ENCODE results near the gene TWNK. TPM values are rescaled to one million over a fixed set of nuclear protein-coding genes. Genes with fewer than 3 reads are reported as not detected.

TWNK gene
- total RNA-seq, 1 experiment from 2014 or later: 28.2 TPM

GRCh38 chr10:101003639-101004206, 16.4 kb downstream of the TWNK start:
- DNase-seq (ENCODE audit: low spot score) (no peak), ATAC-seq (no peak)
- H3K4me1 Mint-ChIP-seq: peaks cover 16% of the 10 kb centered on the region
- peaks cover 13% of the 10 kb centered on the region for H3K36me3 Mint-ChIP-seq
- ChIA-PET CTCF (interaction anchor here (1.0 to 13.4 kb wide), 7 partner anchors 5 to 69 kb away, joined by 3 to 277 read pairs (median 4); partner anchors contain the start of gene SEMA4G), POLR2A (no interaction called here)
- no peak overlapping the region for H3K27ac Mint-ChIP-seq
- no peak overlapping the region for H3K4me3 Mint-ChIP-seq
- H3K9me3 Mint-ChIP-seq: no peaks in the 10 kb centered on the region
- TF ChIP-seq, protein P1, sequence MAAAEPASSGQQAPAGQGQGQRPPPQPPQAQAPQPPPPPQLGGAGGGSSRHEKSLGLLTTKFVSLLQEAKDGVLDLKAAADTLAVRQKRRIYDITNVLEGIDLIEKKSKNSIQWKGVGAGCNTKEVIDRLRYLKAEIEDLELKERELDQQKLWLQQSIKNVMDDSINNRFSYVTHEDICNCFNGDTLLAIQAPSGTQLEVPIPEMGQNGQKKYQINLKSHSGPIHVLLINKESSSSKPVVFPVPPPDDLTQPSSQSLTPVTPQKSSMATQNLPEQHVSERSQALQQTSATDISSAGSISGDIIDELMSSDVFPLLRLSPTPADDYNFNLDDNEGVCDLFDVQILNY (CRISPR knock-in tag; IDR thresholded peaks at IDR 0.05): no peak
- no peak for TF ChIP-seq CTCF (IDR thresholded peaks at IDR 0.05)
- no peak for TF ChIP-seq EMX1 (CRISPR knock-in tag; IDR thresholded peaks at IDR 0.05)
- TF ChIP-seq ELF4 (CRISPR knock-in tag; IDR thresholded peaks at IDR 0.05; ENCODE audit: low read depth): no peak
- TF ChIP-seq JAZF1 (CRISPR knock-in tag; IDR thresholded peaks at IDR 0.05): no peak
- TF ChIP-seq ZMAT4 (CRISPR knock-in tag; IDR thresholded peaks at IDR 0.05): no peak
- TF ChIP-seq ZNF121 (CRISPR knock-in tag; IDR thresholded peaks at IDR 0.05): no peak
- TF ChIP-seq, protein P2, sequence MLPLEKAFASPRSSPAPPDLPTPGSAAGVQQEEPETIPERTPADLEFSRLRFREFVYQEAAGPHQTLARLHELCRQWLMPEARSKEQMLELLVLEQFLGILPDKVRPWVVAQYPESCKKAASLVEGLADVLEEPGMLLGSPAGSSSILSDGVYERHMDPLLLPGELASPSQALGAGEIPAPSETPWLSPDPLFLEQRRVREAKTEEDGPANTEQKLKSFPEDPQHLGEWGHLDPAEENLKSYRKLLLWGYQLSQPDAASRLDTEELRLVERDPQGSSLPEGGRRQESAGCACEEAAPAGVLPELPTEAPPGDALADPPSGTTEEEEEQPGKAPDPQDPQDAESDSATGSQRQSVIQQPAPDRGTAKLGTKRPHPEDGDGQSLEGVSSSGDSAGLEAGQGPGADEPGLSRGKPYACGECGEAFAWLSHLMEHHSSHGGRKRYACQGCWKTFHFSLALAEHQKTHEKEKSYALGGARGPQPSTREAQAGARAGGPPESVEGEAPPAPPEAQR (CRISPR knock-in tag; IDR thresholded peaks at IDR 0.05): no peak
- TF ChIP-seq ZNF263 (CRISPR knock-in tag; IDR thresholded peaks at IDR 0.05; ENCODE audit: low read depth): no peak
- no peak for TF ChIP-seq ZNF317 (CRISPR knock-in tag; IDR thresholded peaks at IDR 0.05; ENCODE audit: borderline replicate concordance, low read depth)
- TF ChIP-seq, protein P3, sequence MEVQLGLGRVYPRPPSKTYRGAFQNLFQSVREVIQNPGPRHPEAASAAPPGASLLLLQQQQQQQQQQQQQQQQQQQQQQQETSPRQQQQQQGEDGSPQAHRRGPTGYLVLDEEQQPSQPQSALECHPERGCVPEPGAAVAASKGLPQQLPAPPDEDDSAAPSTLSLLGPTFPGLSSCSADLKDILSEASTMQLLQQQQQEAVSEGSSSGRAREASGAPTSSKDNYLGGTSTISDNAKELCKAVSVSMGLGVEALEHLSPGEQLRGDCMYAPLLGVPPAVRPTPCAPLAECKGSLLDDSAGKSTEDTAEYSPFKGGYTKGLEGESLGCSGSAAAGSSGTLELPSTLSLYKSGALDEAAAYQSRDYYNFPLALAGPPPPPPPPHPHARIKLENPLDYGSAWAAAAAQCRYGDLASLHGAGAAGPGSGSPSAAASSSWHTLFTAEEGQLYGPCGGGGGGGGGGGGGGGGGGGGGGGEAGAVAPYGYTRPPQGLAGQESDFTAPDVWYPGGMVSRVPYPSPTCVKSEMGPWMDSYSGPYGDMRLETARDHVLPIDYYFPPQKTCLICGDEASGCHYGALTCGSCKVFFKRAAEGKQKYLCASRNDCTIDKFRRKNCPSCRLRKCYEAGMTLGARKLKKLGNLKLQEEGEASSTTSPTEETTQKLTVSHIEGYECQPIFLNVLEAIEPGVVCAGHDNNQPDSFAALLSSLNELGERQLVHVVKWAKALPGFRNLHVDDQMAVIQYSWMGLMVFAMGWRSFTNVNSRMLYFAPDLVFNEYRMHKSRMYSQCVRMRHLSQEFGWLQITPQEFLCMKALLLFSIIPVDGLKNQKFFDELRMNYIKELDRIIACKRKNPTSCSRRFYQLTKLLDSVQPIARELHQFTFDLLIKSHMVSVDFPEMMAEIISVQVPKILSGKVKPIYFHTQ (CRISPR knock-in tag; IDR thresholded peaks at IDR 0.05): no peak
- TF ChIP-seq ATF1 (CRISPR knock-in tag; IDR thresholded peaks at IDR 0.05): no peak
- no peak for TF ChIP-seq AFF4 (CRISPR knock-in tag; IDR thresholded peaks at IDR 0.05; ENCODE audit: borderline replicate concordance)
- TF ChIP-seq, protein P4, sequence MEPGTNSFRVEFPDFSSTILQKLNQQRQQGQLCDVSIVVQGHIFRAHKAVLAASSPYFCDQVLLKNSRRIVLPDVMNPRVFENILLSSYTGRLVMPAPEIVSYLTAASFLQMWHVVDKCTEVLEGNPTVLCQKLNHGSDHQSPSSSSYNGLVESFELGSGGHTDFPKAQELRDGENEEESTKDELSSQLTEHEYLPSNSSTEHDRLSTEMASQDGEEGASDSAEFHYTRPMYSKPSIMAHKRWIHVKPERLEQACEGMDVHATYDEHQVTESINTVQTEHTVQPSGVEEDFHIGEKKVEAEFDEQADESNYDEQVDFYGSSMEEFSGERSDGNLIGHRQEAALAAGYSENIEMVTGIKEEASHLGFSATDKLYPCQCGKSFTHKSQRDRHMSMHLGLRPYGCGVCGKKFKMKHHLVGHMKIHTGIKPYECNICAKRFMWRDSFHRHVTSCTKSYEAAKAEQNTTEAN (CRISPR knock-in tag; IDR thresholded peaks at IDR 0.05): no peak
- no peak for TF ChIP-seq ZNF138 (CRISPR knock-in tag; conservative IDR thresholded peaks at IDR 0.05)
- TF ChIP-seq, protein P5, sequence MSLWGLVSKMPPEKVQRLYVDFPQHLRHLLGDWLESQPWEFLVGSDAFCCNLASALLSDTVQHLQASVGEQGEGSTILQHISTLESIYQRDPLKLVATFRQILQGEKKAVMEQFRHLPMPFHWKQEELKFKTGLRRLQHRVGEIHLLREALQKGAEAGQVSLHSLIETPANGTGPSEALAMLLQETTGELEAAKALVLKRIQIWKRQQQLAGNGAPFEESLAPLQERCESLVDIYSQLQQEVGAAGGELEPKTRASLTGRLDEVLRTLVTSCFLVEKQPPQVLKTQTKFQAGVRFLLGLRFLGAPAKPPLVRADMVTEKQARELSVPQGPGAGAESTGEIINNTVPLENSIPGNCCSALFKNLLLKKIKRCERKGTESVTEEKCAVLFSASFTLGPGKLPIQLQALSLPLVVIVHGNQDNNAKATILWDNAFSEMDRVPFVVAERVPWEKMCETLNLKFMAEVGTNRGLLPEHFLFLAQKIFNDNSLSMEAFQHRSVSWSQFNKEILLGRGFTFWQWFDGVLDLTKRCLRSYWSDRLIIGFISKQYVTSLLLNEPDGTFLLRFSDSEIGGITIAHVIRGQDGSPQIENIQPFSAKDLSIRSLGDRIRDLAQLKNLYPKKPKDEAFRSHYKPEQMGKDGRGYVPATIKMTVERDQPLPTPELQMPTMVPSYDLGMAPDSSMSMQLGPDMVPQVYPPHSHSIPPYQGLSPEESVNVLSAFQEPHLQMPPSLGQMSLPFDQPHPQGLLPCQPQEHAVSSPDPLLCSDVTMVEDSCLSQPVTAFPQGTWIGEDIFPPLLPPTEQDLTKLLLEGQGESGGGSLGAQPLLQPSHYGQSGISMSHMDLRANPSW (CRISPR knock-in tag; conservative IDR thresholded peaks at IDR 0.05; ENCODE audit: low read depth): no peak
- TF ChIP-seq CBFB (CRISPR knock-in tag; IDR thresholded peaks at IDR 0.05; ENCODE audit: low read depth): no peak
- no peak for TF ChIP-seq TCF7 (CRISPR knock-in tag; IDR thresholded peaks at IDR 0.05; ENCODE audit: low read depth)
- TF ChIP-seq CREB1 (CRISPR knock-in tag; IDR thresholded peaks at IDR 0.05): no peak
- no peak for TF ChIP-seq TEAD4 (CRISPR knock-in tag; IDR thresholded peaks at IDR 0.05)
- H3K27me3 Mint-ChIP-seq (ENCODE audit: low read depth): no peaks in the 10 kb centered on the region
